WI38 (cell line): ENCODE measurements around the gene PRAME.

Experiments used
- H3K4me3 ChIP-seq: 2 replicates; pipeline ENCODE4 v1.5.1; 2011; ENCODE audit warnings: low read depth, mild to moderate bottlenecking, control low read depth, low read length
- TF ChIP-seq, protein P1 (sequence below): IDR thresholded peaks from 2 replicates; pipeline ENCODE4 v1.5.1; 2012; ENCODE audit warnings: low read depth, mild to moderate bottlenecking, control low read depth, low read length

PRAME gene

DNA sequence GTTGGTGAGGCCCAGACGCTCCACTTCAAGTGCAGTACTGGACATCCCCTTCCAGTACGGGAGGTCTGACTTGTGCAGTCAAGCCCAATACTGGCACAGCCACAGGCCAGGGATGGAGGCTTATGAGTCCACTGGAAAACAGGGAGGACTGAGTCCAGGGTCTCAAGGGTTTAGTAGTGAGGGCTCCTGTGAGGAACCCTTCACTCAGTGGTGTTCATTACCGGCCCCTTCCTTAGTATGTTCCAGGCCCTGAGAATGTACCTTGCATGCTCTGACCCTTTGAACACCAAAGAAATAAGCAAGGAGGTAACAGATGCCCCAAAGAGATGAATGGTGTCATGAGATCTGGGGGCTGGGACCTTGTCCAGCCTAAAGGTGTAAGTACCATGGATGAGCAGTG lies 11.8 kb downstream of the PRAME start:
- TF ChIP-seq, protein P1, sequence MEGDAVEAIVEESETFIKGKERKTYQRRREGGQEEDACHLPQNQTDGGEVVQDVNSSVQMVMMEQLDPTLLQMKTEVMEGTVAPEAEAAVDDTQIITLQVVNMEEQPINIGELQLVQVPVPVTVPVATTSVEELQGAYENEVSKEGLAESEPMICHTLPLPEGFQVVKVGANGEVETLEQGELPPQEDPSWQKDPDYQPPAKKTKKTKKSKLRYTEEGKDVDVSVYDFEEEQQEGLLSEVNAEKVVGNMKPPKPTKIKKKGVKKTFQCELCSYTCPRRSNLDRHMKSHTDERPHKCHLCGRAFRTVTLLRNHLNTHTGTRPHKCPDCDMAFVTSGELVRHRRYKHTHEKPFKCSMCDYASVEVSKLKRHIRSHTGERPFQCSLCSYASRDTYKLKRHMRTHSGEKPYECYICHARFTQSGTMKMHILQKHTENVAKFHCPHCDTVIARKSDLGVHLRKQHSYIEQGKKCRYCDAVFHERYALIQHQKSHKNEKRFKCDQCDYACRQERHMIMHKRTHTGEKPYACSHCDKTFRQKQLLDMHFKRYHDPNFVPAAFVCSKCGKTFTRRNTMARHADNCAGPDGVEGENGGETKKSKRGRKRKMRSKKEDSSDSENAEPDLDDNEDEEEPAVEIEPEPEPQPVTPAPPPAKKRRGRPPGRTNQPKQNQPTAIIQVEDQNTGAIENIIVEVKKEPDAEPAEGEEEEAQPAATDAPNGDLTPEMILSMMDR = no peak
- H3K4me3 ChIP-seq = no peak overlapping the region

DNA sequence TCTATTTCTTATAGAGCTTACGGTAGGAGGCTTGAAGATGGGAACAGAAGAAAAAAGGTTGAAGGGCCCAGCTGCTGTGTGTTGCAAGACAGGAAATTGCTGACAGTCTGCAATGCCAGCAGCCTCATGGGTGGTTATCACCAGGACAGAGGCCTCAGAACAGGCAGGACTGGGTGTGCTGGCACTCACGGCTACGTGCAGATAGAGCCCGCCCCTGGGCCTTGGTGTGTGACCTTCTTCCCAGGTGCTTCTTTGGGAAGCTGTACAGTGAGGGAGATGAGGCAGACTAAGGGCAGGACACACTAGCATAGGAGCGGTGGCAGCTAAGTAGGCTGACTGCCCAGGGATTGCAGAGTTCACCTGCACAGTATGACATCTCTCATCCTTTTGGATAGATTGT lies 12.6 kb downstream of the PRAME start:
- H3K4me3 ChIP-seq = no peak overlapping the region
- TF ChIP-seq, protein P1 = no peak

- TF ChIP-seq, protein P1 = no peak
Measured at GRCh38 chr22:22545084-22545483, 14.0 kb downstream of the PRAME start.

GRCh38 chr22:22538226-22538989 lies 20.7 kb downstream of the PRAME start:
- no peak overlapping the region for H3K4me3 ChIP-seq
- TF ChIP-seq, protein P1 = no peak

More at GRCh38 chr22:22545084-22545483, 14.0 kb downstream of the PRAME start:
- H3K4me3 ChIP-seq = no peak overlapping the region

DNA sequence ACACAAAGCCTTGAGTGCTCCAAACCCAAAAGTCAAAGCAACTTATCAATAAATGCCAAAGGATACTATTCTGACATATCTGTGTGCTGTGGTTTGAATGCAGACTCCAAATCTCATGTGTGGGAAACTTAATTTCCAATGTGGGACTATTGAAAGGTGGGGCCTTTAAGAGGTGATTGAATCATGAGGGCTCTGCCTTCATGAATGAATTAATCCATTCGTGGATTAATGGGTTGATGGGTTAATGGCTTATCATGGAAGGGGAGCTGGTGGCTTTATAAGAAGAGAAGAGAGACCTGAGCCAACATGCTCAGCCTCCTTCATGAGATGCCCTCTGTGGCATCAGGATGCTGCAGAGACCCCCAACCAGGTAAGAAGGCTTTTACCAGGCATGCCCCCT lies 22.1 kb downstream of the PRAME start:
- no peak overlapping the region for H3K4me3 ChIP-seq
- TF ChIP-seq, protein P1 = no peak

GRCh38 chr22:22536515-22536914 lies 22.6 kb downstream of the PRAME start:
- TF ChIP-seq, protein P1 = no peak
- no peak overlapping the region for H3K4me3 ChIP-seq

DNA sequence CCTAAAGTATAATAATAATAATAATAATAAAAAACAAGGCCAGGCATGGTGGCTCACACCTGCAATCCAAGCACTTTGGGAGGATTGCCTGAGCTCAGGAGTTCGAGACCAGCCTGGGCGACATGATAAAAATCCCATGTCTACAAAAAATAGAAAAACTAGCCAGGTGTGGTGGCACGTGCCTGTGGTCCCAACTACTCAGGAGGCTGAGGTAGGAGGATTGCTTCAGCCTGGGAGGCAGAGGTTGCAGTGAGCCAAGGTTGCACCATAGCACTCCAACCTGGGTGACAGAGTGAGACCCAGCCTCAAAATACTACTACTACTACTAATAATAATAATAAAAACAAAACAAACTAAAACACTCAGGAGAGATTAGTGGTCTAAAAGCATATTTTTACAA lies 23.4 kb downstream of the PRAME start:
- no peak overlapping the region for H3K4me3 ChIP-seq
- TF ChIP-seq, protein P1 = no peak
